Activated CD8-positive, alpha-beta memory T cell treated with anti-CD3 and anti-CD28 coated beads, Interleukin-2, amount 10 ng/mL, durations not matched to agents 7 days and 5 days (primary cell): Measurements from ENCODE around the gene DCUN1D2. TPM values are rescaled to one million over a fixed set of nuclear protein-coding genes. Genes with fewer than 3 reads are reported as not detected.

Experiments used
- ATAC-seq: fragments of 150-1000 bp; cut with Tn5 transposase; one replicate; pipeline ENCODE4 v1.10.0; 2021; ENCODE audit warnings: moderate library complexity
- CTCF ChIA-PET: fragments of 350-600 bp; sonication (Branson Sonifier 250); formaldehyde crosslinking; loops from one replicate; lab custom pipeline; 2021; ENCODE audit warnings: antibody characterized with exemption; lab: Charles Lee
- DNase-seq: peaks from one replicate; pipeline ENCODE4 v3.0.0-alpha.2; 2020
- H3K27ac Mint-ChIP-seq: one replicate; pipeline ENCODE4 v1.8.0; 2021; ENCODE audit warnings: mild to moderate bottlenecking, mixed read lengths
- H3K27me3 Mint-ChIP-seq: one replicate; pipeline ENCODE4 v1.8.0; 2021; ENCODE audit warnings: mixed read lengths
- H3K36me3 Mint-ChIP-seq: one replicate; pipeline ENCODE4 v1.8.0; 2021; ENCODE audit warnings: mild to moderate bottlenecking, mixed read lengths
- H3K4me1 Mint-ChIP-seq: one replicate; pipeline ENCODE4 v1.8.0; 2021; ENCODE audit warnings: mixed read lengths
- H3K4me3 Mint-ChIP-seq: one replicate; pipeline ENCODE4 v1.8.0; 2021; ENCODE audit warnings: mild to moderate bottlenecking, moderate library complexity, mixed read lengths
- H3K9me3 Mint-ChIP-seq: one replicate; pipeline ENCODE4 v1.8.0; 2022; ENCODE audit warnings: low read depth, mixed read lengths
- total RNA-seq, 2 experiments: library from RNA; stranded (reverse); gene quantifications; one replicate each; pipeline ENCODE4 v1.2.3, GENCODE V29; 2021

Gene DCUN1D2
- total RNA-seq, 2 experiments from 2014 or later = 17.2 to 29.1 TPM

DNA sequence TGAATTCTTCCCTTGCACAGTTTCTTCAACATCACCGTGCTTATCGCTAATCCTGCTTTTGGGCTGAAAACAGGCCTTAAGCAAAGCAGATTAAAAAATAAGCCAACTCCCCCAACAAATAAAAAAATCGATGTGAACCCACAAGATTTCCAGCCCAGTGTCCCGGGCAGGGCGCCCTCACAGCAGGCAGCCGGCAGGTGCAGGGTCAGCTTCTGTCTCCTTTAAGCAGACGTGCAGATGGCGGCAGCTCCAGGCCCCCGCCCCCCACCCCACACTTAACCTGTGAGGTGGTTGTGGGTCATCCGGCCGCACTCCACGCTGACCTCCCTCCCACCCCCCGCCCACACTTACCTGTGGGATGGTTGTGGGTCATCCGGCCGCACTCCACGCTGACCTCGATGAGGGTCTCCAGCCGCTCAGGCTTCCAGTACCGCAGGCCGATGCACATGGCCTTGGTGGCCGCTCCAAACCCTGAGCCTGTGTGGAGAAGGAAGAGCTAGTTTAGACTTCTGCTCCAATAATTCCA, 57.1 kb downstream of the DCUN1D2 start:
- no peak overlapping the region for H3K27ac Mint-ChIP-seq
- H3K27me3 Mint-ChIP-seq = no peaks in the 10 kb centered on the region
- DNase-seq (no peak), ATAC-seq (no peak)
- H3K9me3 Mint-ChIP-seq = no peaks in the 10 kb centered on the region
- no peak overlapping the region for H3K4me3 Mint-ChIP-seq
- H3K4me1 Mint-ChIP-seq = no peaks in the 10 kb centered on the region
- CTCF ChIA-PET = no interaction called here
- no peaks in the 10 kb centered on the region for H3K36me3 Mint-ChIP-seq

DNA sequence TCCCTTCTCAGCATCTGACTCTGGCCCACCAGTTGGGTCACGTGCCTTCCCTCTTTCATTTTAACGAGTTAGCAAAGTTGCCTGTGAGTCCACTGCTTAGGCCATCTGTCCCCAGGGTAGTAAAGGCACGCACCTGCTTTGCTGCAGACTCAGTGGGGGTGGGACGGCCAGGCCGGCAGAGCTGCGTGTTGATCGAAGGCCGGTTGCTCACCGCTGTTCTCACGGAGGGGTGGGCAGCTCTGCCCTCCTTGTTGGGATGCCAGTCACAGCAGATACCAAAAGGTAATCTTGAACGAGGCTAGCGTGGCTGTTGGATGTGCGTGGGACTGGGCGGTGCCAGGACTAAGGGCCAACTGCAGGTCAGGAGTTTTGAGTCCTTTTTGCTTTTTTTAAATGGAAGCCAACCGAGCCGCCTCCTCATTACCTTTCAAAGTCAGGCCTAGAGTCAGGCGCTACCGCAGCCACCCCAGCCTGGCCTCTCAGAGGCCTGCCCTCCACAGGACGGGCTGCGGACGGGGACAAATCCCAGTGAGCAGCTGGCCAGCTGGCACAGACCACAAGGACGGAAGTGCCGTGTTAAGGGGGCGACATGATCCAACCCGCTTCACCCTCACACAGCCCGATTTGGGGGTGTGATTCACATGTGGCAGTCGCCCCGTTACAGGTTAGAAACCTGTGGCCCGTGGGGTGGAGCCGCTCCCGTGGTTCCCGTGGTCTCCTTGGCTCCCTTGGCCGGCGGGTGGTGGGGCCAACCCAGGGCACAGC, 57.8 kb downstream of the DCUN1D2 start:
- Mint-ChIP-seq H3K36me3 (no peaks in the 10 kb centered on the region), H3K4me3 (no peak overlapping the region), H3K27ac (no peak overlapping the region), H3K4me1 (no peaks in the 10 kb centered on the region), H3K27me3 (no peaks in the 10 kb centered on the region), H3K9me3 (no peaks in the 10 kb centered on the region)
- DNase-seq = no peak
- CTCF ChIA-PET = no interaction called here
- ATAC-seq = no peak

DNA sequence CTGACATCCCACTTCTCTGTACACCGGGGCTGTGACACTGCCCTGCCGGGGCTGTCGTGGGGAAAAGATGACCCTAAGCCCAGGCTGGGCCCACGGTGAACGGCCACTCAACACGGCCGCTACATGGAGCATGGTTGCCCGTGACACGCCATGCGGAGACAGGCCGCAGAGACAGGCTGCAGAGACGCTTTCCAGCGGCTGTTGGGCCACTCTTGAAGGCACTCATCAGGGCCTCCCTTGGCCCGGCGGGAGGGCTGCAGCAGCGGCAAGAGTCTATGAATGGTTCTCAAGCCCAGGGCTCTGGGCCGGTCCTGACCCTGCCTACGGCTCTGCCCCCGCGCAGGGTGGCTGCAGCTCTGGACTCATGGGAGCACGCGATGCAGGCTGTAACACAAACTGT, 59.3 kb downstream of the DCUN1D2 start:
- Mint-ChIP-seq H3K36me3 (no peaks in the 10 kb centered on the region), H3K27me3 (no peaks in the 10 kb centered on the region), H3K9me3 (no peaks in the 10 kb centered on the region), H3K4me1 (no peaks in the 10 kb centered on the region), H3K4me3 (no peak overlapping the region), H3K27ac (no peak overlapping the region)
- CTCF ChIA-PET = no interaction called here
- ATAC-seq (no peak), DNase-seq (no peak)

DNA sequence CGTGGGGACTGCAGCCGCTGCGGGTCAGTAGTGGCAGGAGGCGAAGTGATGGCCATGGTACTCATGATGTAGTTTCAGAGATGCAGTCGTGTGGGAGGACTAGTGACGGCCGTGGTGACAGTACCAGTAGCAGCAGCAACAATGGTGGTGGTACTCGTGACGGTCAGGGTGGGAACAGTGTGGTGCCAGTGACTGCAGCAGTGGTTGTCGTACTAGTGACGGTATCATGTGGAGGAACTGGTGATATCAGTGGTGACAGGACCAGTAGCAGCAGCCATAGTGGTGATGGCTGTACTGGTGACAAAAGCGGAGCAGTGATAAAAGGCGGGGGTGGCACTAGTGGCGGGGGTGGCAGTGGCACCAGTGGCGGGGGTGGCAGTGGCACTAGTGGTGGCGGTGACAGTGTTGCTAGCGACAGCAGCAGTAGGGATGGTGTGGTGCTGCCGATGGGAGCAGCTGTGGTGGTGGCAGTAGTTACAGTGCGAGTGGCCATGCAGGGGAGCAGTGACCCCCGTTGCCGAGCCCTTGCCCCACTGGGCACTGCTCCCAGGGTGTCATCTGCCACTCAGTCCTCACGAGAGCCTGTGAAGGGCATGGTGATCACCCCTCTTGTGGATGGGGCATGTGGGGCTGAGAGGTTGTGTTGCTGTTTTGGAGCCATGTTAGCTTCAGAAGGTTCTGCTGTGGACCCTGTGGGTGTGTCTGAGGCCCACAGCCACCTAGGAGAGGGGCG, 60.0 kb downstream of the DCUN1D2 start:
- no peaks in the 10 kb centered on the region for H3K27me3 Mint-ChIP-seq
- ATAC-seq (no peak), DNase-seq (no peak)
- no peak overlapping the region for H3K4me3 Mint-ChIP-seq
- H3K36me3 Mint-ChIP-seq = no peaks in the 10 kb centered on the region
- no peaks in the 10 kb centered on the region for H3K4me1 Mint-ChIP-seq
- CTCF ChIA-PET = interaction anchor here (0.7 kb wide), 1 partner anchor 10 kb away, joined by 3 read pairs; no protein-coding TSS in a partner anchor
- H3K9me3 Mint-ChIP-seq = no peaks in the 10 kb centered on the region
- H3K27ac Mint-ChIP-seq = no peak overlapping the region

DNA sequence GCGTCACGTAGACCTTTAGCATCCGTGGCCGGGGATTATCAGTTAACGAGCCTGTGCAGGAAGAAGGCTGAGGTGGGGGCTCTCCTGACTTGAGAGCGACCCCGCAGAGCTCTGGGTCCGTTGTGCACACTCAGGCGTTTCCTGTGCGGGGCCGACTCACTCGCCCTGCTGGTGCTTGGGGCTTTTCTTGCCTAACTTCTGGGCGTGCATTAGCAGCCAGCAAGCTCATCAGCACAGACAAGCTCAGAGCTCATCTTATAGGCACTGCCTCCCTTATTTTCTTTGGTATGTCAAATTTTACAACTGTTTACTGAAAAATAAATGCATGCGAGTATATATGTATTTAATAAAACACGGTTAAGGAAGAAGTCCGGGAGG, 60.9 kb downstream of the DCUN1D2 start:
- ATAC-seq (no peak), DNase-seq (no peak)
- no peaks in the 10 kb centered on the region for H3K4me1 Mint-ChIP-seq
- no peaks in the 10 kb centered on the region for H3K9me3 Mint-ChIP-seq
- H3K27ac Mint-ChIP-seq = no peak overlapping the region
- H3K36me3 Mint-ChIP-seq = no peaks in the 10 kb centered on the region
- H3K4me3 Mint-ChIP-seq = no peak overlapping the region
- no peaks in the 10 kb centered on the region for H3K27me3 Mint-ChIP-seq
- CTCF ChIA-PET = interaction anchor here (0.7 kb wide), 1 partner anchor 11 kb away, joined by 3 read pairs; no protein-coding TSS in a partner anchor

DNA sequence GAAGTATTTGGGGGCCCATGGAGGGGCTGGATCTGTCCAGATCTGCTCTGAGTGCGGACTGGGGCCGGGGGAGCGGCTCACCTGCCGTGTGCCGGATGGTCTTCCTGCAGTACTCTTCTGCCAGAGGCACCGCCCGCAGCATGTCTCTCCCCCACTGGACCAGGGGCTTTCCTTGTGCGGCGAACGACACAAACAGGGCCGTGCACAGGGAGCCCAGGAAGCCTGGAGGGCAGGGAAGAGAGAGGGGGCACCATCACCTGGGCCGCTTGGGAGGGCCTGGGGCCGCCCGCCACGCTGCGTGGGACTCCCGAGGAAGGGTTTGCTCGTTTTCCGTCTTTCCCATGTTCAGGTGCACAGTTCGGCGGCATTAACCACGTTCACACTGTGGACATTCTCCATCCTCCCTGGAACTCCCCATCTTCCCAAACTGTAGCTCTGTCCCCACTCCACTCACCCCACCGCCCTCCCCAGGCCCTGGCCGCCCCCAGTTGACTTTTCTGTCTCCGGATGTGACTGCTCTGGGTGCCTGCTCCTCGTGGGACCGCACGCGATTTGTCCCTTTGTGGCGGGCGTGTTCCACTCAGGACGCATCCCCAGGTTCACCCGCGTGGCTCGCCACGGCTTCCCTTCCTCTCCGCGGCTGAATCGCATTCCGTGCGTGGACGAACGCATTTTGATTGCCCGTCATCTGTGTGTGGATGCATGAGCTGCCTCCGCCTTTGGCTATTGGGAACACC, 61.5 kb downstream of the DCUN1D2 start:
- CTCF ChIA-PET = no interaction called here
- DNase-seq (no peak), ATAC-seq (no peak)
- Mint-ChIP-seq H3K27me3 (no peaks in the 10 kb centered on the region), H3K9me3 (no peaks in the 10 kb centered on the region), H3K4me1 (no peaks in the 10 kb centered on the region), H3K27ac (no peak overlapping the region), H3K4me3 (no peak overlapping the region), H3K36me3 (no peaks in the 10 kb centered on the region)

DNA sequence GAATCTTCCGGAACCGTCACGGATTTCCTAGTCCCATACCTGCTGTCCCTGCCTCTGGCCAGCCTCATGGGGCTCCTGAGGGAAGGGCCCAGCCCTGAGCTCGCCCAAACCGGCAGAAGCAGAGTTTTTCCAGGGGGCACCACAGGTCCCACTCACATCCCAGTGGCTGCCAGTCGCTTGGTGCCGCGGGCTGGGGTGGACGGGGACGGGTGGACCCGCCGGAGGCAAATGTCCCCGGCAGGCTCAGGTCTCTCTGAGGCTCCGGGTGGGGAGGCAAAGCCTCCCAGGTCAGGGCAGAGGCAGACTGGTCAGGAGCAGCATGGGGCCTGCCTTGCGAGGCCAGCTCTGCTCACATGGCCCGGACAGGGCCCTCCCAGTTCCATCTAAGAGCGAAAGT, 62.0 kb downstream of the DCUN1D2 start:
- H3K36me3 Mint-ChIP-seq = no peaks in the 10 kb centered on the region
- DNase-seq = no peak
- no peak overlapping the region for H3K4me3 Mint-ChIP-seq
- CTCF ChIA-PET = no interaction called here
- no peak for ATAC-seq
- no peak overlapping the region for H3K27ac Mint-ChIP-seq
- H3K27me3 Mint-ChIP-seq = no peaks in the 10 kb centered on the region
- no peaks in the 10 kb centered on the region for H3K4me1 Mint-ChIP-seq
- no peaks in the 10 kb centered on the region for H3K9me3 Mint-ChIP-seq

DNA sequence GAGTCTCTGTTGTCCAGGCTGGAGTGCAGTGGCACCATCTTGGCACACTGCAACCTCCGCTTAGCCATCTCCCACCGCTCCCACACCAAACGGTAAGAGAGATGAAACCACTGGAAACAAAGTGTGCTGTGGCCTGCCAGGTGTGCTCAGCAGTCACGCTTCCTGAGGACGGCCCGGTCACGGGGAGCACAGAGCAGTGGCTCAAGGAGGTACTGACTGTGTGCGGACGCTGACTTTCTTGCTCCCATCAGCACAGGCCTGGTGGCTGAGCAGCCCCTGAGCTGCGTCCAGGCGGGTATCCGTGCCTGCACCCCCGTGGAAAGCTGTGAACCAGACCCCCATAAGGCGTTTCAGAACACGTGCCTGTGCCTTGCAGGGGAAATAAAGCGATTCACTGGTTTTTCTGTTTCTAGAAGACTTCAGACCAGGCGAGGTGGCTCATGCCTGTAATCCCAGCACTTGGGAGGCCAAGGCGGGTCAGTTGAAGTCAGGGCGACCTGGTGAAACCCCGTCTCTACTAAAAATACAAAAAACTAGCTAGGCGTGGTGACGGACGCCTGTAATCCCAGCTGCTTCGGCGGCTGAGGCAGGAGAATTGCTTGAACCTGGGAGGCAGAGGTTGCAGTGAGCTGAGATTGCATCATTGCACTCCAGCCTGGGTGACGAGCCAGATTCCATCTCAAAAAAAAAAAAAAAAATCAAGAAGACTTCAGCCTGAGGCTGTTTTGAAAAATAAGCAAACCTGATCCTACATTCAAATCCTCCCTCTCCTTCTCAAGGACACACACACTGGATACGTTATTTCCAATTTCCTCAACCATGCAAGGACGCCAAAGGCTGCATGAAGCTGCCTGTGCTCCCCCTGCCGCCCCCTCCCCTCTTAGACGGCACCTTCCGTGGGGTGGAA, 62.7 kb downstream of the DCUN1D2 start:
- ATAC-seq = no peak
- no peak overlapping the region for H3K27ac Mint-ChIP-seq
- H3K4me3 Mint-ChIP-seq = no peak overlapping the region
- no peaks in the 10 kb centered on the region for H3K9me3 Mint-ChIP-seq
- CTCF ChIA-PET = no interaction called here
- H3K27me3 Mint-ChIP-seq = no peaks in the 10 kb centered on the region
- H3K36me3 Mint-ChIP-seq = no peaks in the 10 kb centered on the region
- no peak for DNase-seq
- H3K4me1 Mint-ChIP-seq = no peaks in the 10 kb centered on the region

DNA sequence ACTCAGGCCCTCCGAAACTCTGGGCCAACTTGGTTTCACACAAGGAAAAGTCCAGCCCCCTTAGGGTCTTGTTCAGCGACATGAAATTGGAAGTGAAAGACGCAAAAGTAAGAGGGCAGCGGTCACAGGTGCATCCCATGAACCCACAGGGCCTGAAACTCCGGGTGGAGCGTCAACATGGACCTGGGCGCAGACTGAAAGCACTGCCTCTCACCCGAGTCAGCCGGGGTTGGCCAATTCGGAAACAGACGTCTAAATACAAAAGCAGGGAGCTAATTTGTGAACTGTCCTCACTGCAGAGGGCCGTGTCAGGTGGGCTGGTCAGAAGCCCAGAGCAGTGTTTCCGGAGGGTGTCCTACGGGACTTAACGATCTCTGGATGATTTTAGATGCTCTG, 63.9 kb downstream of the DCUN1D2 start:
- no peak for DNase-seq
- no peaks in the 10 kb centered on the region for H3K4me1 Mint-ChIP-seq

DNA sequence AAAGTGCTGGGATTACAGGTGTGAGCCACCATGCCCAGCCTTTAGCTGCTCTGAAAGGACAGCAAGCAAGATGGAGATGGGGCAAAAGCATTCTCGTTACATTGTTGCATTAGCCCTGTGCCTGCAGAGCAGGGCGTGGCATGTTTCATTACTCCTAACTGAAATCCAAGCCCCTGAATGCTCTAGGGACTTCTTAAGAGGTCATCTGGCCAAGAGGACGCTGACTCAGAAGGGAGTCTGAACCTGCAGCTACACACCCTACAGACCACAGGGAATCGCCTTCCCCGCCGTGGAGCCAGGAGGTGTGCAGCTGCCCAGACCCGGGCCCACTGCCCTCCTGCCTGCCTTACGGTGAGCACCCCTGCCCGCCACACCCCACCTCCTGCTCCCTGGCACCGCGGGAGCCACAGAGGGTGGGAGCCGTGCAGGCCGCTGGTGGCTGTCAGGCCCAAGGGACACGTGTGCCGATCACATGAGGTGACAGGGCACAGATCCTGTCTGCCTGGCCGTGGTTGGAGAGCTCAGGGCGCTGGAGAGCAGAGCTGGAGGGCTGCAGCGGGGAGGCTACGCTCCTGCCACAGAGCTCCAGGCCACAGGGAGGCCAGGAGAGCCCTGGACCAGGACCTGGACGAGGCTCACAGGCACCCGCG, 64.4 kb downstream of the DCUN1D2 start:
- Mint-ChIP-seq H3K36me3 (no peaks in the 10 kb centered on the region), H3K9me3 (no peaks in the 10 kb centered on the region), H3K27me3 (no peaks in the 10 kb centered on the region), H3K27ac (no peak overlapping the region), H3K4me1 (no peaks in the 10 kb centered on the region), H3K4me3 (no peak overlapping the region)
- DNase-seq (no peak), ATAC-seq (no peak)
- CTCF ChIA-PET = no interaction called here

More for the DNA sequence above, 63.9 kb downstream of the DCUN1D2 start:
- no peaks in the 10 kb centered on the region for H3K36me3 Mint-ChIP-seq
- CTCF ChIA-PET = no interaction called here
- no peak overlapping the region for H3K27ac Mint-ChIP-seq
- H3K9me3 Mint-ChIP-seq = no peaks in the 10 kb centered on the region
- no peak overlapping the region for H3K4me3 Mint-ChIP-seq
- ATAC-seq = no peak
- no peaks in the 10 kb centered on the region for H3K27me3 Mint-ChIP-seq

DNA sequence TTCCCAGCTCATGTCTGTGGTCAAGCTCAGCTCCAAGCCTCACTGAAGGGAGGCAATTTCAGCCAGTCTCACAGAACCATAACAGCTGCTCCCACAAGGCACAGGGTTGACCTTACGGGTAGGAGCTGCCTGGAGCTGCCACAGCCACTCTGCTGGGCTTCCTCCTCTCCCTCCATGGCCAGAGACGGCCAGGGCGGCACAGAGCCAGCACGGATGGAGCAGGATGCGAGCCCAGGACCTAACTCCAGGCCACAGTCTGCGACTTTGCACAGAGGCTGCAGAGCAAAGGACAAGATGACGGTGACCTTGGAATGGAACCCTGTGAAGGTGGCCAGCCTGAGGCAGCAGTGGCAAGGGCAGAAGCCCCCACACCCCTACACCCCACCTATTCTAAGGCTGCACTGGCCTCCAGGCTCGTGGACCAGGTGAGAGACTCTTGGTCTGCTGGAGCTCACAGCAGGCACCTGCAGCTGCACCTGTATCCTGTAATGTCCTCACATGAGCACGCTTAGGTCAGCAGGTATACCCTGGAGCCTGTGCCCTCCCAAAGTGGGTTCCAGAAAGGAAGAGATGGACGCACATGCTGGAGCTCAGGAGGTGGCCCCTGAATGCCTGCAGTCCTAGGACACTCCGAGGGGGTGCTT, 66.9 kb downstream of the DCUN1D2 start:
- CTCF ChIA-PET = no interaction called here
- DNase-seq = no peak
- no peak for ATAC-seq
- Mint-ChIP-seq H3K9me3 (no peaks in the 10 kb centered on the region), H3K27me3 (no peaks in the 10 kb centered on the region), H3K27ac (no peak overlapping the region), H3K4me1 (no peaks in the 10 kb centered on the region), H3K4me3 (no peak overlapping the region), H3K36me3 (no peaks in the 10 kb centered on the region)

DNA sequence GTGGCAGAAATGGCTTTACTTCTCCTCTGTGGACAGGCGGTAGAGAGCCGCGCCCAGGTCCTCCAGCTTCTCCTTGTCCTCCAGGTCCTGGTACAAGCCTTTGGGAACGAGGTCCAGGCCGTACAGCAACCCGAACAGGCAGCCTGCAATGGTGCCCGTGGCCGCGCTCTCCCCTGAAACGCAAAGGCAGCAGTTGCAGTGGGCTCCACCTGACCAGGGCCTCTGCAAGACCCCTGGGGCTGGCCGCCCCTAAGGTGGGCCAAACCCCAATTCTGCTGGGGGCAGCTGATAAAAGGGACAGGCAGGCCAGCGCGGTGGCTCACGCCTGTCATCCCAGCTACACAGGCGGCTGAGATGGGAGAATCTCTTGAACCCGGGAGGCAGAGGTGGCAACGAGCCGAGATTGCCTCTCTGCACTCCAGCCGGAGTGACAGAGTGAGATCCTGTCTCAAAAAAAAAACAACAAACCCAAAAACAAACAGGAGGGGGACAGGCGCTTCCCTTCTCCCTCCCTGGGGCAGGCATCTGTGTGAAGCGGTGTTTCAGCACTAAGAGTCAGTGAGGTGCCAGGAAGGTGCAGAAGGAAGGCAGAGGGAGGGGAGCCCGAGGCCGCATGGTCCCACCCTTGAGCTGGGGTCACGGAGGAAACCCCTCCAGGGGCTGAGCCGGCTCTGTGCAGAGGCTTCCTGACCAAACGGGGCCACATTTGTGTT, 67.5 kb downstream of the DCUN1D2 start:
- H3K4me3 Mint-ChIP-seq = no peak overlapping the region
- CTCF ChIA-PET = no interaction called here
- H3K36me3 Mint-ChIP-seq = no peaks in the 10 kb centered on the region
- H3K27ac Mint-ChIP-seq = no peak overlapping the region
- no peaks in the 10 kb centered on the region for H3K27me3 Mint-ChIP-seq
- no peaks in the 10 kb centered on the region for H3K9me3 Mint-ChIP-seq
- DNase-seq (no peak), ATAC-seq (no peak)
- H3K4me1 Mint-ChIP-seq = no peaks in the 10 kb centered on the region
